Measurements from ENCODE around the gene ZBTB7C. TPM values are rescaled to one million over a fixed set of nuclear protein-coding genes. Genes with fewer than 3 reads are reported as not detected.
A peak's percentile ranks its signal among the peaks of the same experiment; 100 is the strongest.

The ZBTB7C gene
- total and polyA plus RNA-seq, 8 donors = 3.0 to 47.8 (median 19.3) TPM

DNA sequence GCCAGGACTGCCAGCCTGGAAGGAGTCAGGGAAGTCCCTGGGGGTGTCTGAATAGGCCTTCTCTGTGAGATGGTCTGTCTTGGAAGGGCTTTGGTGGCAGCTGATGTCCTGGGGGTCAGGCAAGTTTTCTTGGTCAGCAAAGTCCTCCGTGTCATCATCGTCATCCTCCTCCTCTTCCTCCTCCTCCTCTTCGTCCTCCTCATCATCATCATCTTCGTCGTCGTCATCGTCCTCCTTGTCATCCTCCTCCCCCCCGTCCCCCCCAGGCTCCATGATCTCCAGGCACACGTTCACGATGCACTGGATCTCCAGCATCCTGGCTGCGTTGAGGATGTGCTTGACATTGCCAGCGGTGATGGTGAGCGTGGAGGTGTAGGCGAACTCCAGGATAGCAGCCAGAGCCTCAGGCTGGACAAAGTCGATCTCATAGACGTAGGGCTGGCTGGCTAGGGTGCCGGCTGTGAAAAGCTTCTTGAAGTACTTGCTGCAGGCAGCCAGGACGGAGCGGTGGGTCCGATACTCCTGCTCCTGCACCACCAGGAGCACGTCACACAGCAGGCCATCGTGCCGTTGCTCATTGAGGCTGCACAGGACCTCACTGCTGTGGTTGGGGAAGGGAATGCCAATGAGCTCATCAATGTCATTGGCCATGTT lies 368.6 kb downstream of the ZBTB7C start:
- no peak for TF ChIP-seq CTCF (IDR thresholded peaks at IDR 0.05)
- no peak for TF ChIP-seq EP300 (IDR thresholded peaks at IDR 0.05)
- no peak for TF ChIP-seq POLR2A (IDR thresholded peaks at IDR 0.05)
- TF ChIP-seq POLR2AphosphoS5 (IDR thresholded peaks at IDR 0.05) = no peak
- Histone ChIP-seq H3K9me3 (peaks cover 0 to 3% (median under 1%) of the 10 kb centered on the region in 4 donors), H3K27me3 (no peaks in the 10 kb centered on the region), H3K36me3 (peaks cover 0 to 25% (median 19%) of the 10 kb centered on the region in 4 donors), H3K4me1 (peaks cover 0 to 8% (median 0%) of the 10 kb centered on the region in 4 donors), H3K4me3 (no peak overlapping the region), H3K27ac (no peak overlapping the region)
- intact Hi-C loops (cut with DNase I; ENCODE audit: low total_unique reads) = no loop called here
- DNase-seq = no peak
- WGBS, 5 donors = 93 to 97% (median 95%) methylated on average over 23 of the region's 23 CpGs

DNA sequence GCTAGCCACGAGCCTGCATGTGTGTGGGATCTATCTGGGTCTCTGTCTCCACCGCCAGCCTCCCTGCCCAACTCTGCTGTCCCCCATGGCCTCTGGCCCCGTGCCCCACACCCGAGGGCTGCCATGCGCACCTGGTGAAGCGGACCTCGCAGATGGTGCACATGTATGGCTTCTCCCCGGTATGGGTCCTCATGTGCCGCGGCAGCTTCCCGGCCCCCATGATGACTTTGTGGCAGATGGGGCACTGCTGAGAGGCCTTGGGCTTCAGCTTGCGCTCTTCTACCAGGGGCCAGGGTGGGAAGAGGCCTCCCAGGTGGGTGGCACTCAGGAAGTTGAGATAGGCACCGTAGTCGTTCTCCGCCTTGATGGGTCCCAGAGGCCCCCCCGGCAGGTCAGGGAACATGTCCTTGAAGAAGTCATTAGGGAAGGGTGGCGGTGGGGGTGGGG lies 369.4 kb downstream of the ZBTB7C start:
- no peaks in the 10 kb centered on the region for H3K27me3 ChIP-seq
- WGBS, 5 donors = 93 to 96% (median 94%) methylated on average over 10 to 17 of the region's 17 CpGs
- intact Hi-C loops (cut with DNase I; ENCODE audit: low total_unique reads) = no loop called here

DNA sequence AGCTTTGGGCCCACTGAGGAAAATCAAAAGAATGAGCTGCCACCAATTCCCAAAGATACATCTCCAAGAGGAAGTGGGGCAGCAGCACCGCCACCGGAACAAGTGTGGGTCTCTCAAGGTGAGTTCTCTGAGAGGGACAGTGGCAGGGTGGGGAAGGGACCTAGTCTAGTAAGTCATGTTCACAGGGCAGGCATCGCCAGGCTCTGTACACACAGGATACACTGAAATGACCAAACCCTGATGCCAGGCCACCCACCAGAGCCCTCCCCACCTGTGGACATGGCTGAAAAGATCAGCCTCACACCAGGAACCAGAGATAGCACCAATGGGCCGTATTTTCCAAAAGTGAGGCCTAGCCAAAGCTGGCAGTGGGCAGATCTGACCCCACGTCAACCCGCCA lies 370.5 kb downstream of the ZBTB7C start:
- Histone ChIP-seq H3K27me3 (no peaks in the 10 kb centered on the region), H3K4me1 (peaks cover 0 to 25% (median 11%) of the 10 kb centered on the region in 4 donors), H3K36me3 (peaks cover 0 to 25% (median 19%) of the 10 kb centered on the region in 4 donors), H3K4me3 (no peak overlapping the region), H3K27ac (no peak overlapping the region), H3K9me3 (no peaks in the 10 kb centered on the region)
- no peak for TF ChIP-seq CTCF (IDR thresholded peaks at IDR 0.05)
- no peak for TF ChIP-seq POLR2A (IDR thresholded peaks at IDR 0.05)
- TF ChIP-seq POLR2AphosphoS5 (IDR thresholded peaks at IDR 0.05) = no peak
- TF ChIP-seq EP300 (IDR thresholded peaks at IDR 0.05) = no peak
- WGBS, 5 donors = 84 to 96% (median 93%) methylated on average over 6 of the region's 6 CpGs
- DNase-seq = no peak
- intact Hi-C loops (cut with DNase I; ENCODE audit: low total_unique reads) = no loop called here

More for the DNA sequence above, 369.4 kb downstream of the ZBTB7C start:
- H3K9me3 ChIP-seq = no peaks in the 10 kb centered on the region
- H3K36me3 ChIP-seq = peaks cover 0 to 25% (median 19%) of the 10 kb centered on the region in 4 donors
- no peak for DNase-seq
- H3K4me3 ChIP-seq = no peak overlapping the region
- peaks cover 0 to 13% (median 1%) of the 10 kb centered on the region in 4 donors for H3K4me1 ChIP-seq
- TF ChIP-seq POLR2AphosphoS5 (IDR thresholded peaks at IDR 0.05) = no peak
- TF ChIP-seq CTCF (IDR thresholded peaks at IDR 0.05) = no peak
- no peak for TF ChIP-seq EP300 (IDR thresholded peaks at IDR 0.05)
- TF ChIP-seq POLR2A (IDR thresholded peaks at IDR 0.05) = no peak
- H3K27ac ChIP-seq = no peak overlapping the region

- Histone ChIP-seq H3K9me3 (no peaks in the 10 kb centered on the region), H3K4me3 (no peak overlapping the region), H3K36me3 (peaks cover 0 to 25% (median 19%) of the 10 kb centered on the region in 4 donors), H3K4me1 (peaks cover 0 to 25% (median 16%) of the 10 kb centered on the region in 4 donors), H3K27me3 (no peaks in the 10 kb centered on the region), H3K27ac (no peak overlapping the region)
- DNase-seq = peak in 1 of 2 donors; percentile 44
- WGBS, 5 donors = 60 to 79% (median 63%) methylated on average over 14 to 16 of the region's 16 CpGs
- intact Hi-C loops (cut with DNase I; ENCODE audit: low total_unique reads) = no loop called here
- TF ChIP-seq POLR2AphosphoS5 (IDR thresholded peaks at IDR 0.05) (no peak), CTCF (IDR thresholded peaks at IDR 0.05) (peak in 2 of 7 experiments; percentile 25 to 27)
These were observed 371.5 kb downstream of the ZBTB7C start for GRCh38 chr18:48037481-48038271.
